Hepatocyte (in vitro differentiated cells): ENCODE measurements around the gene NUP50. TPM values are rescaled to one million over a fixed set of nuclear protein-coding genes. Genes with fewer than 3 reads are reported as not detected.

ENCODE experiments used
- DNase-seq: peaks from one replicate; pipeline ENCODE4 v3.0.0-alpha.2; 2016; ENCODE audit warnings: low spot score
- H2AFZ ChIP-seq: fragments of 200-600 bp; sonication (generic); 2 replicates; pipeline ENCODE4 v1.6.0; 2016; ENCODE audit warnings: antibody characterized with exemption, mild to moderate bottlenecking
- H3K27ac ChIP-seq: fragments of 200-600 bp; sonication (generic); 2 replicates; pipeline ENCODE4 v1.5.1; 2016; ENCODE audit warnings: mild to moderate bottlenecking
- H3K27me3 ChIP-seq: fragments of 200-600 bp; sonication (generic); 2 replicates; pipeline ENCODE4 v1.6.1; 2016
- H3K36me3 ChIP-seq: fragments of 200-600 bp; sonication (generic); replicated peaks from 2 replicates; pipeline ENCODE4 v1.5.1; 2016; ENCODE audit warnings: low read depth; ENCODE audit not compliant: insufficient read depth
- H3K4me1 ChIP-seq: fragments of 200-600 bp; sonication (generic); 2 replicates; pipeline ENCODE4 v1.5.1; 2016; ENCODE audit warnings: mild to moderate bottlenecking, moderate library complexity; ENCODE audit not compliant: insufficient read depth
- H3K4me2 ChIP-seq: fragments of 200-600 bp; sonication (generic); 2 replicates; pipeline ENCODE4 v1.6.0; 2016
- H3K4me3 ChIP-seq: fragments of 200-600 bp; sonication (generic); 2 replicates; pipeline ENCODE4 v1.5.1; 2016; ENCODE audit warnings: mild to moderate bottlenecking
- H3K79me2 ChIP-seq: fragments of 200-600 bp; sonication (generic); 2 replicates; pipeline ENCODE4 v1.6.0; 2017; ENCODE audit warnings: mild to moderate bottlenecking
- H3K9me2 ChIP-seq: fragments of 200-600 bp; sonication (generic); replicated peaks from 2 replicates; pipeline ENCODE4 v1.6.0; 2017; ENCODE audit warnings: mild to moderate bottlenecking; ENCODE audit not compliant: insufficient read depth
- H3K9me3 ChIP-seq: fragments of 200-600 bp; sonication (generic); 2 replicates; pipeline ENCODE4 v1.5.1; 2016; ENCODE audit warnings: low read depth, mild to moderate bottlenecking
- H4K20me1 ChIP-seq: fragments of 200-600 bp; sonication (generic); 2 replicates; pipeline ENCODE4 v1.6.0; 2016; ENCODE audit warnings: mild to moderate bottlenecking; ENCODE audit not compliant: insufficient read depth, poor library complexity, severe bottlenecking
- EZH2 ChIP-seq: fragments of 200-600 bp; sonication (generic); IDR thresholded peaks from 2 replicates; pipeline ENCODE4 v1.6.1; 2016; ENCODE audit warnings: antibody characterized with exemption, mild to moderate bottlenecking, borderline replicate concordance
- EZH2phosphoT487 ChIP-seq: fragments of 200-600 bp; sonication (generic); IDR thresholded peaks from one replicate; pipeline ENCODE4 v1.6.1; 2018; ENCODE audit warnings: antibody characterized with exemption, mild to moderate bottlenecking, low read depth, moderate library complexity; ENCODE audit not compliant: unreplicated experiment, severe bottlenecking
- WGBS: methylation state at CpG from one replicate; pipeline ENCODE4 v1.1.6; 2016; ENCODE audit warnings: low lambda C conversion rate; ENCODE audit errors: missing lambda C conversion rate; 5-methylcytosine and 5-hydroxymethylcytosine counted together
- polyA plus RNA-seq: library from polyadenylated mRNA; unstranded; fragments of >200 nt; fragmentation: Nextera tagmentation; extraction: Ambion mirVana; gene quantifications from 2 replicates; pipeline ENCODE4 v1.2.1, GENCODE V29; 2016
- total RNA-seq: library from RNA; depleted of rRNA; stranded (reverse); fragments of >200 nt; gene quantifications from 2 replicates; pipeline ENCODE4 v1.2.3, GENCODE V29; 2014
- TF ChIP-seq, protein P1 (sequence below): fragments of 200-600 bp; sonication (generic); IDR thresholded peaks from 2 replicates; pipeline ENCODE4 v1.5.1; 2016; ENCODE audit warnings: antibody characterized with exemption, mild to moderate bottlenecking; ENCODE audit not compliant: poor library complexity

Gene NUP50
- total and polyA plus RNA-seq, 2 experiments from 2014 or later = 16.0 to 43.8 TPM

GRCh38 chr22:45134313-45134712 is 29.4 kb upstream of the NUP50 start:
- no peak for DNase-seq
- Histone ChIP-seq H4K20me1 (no peaks in the 10 kb centered on the region), H3K9me3 (no peaks in the 10 kb centered on the region), H3K27me3 (no peaks in the 10 kb centered on the region), H2AFZ (no peak overlapping the region), H3K4me3 (no peak overlapping the region), H3K4me2 (no peak overlapping the region), H3K9me2 (no peaks in the 10 kb centered on the region), H3K27ac (no peak overlapping the region), H3K4me1 (no peaks in the 10 kb centered on the region), H3K36me3 (peaks cover 4% of the 10 kb centered on the region), H3K79me2 (no peaks in the 10 kb centered on the region)
- WGBS = 97% methylated on average over 5 of the region's 5 CpGs
- no peak for TF ChIP-seq EZH2phosphoT487
- TF ChIP-seq EZH2 = no peak
- TF ChIP-seq, protein P1, sequence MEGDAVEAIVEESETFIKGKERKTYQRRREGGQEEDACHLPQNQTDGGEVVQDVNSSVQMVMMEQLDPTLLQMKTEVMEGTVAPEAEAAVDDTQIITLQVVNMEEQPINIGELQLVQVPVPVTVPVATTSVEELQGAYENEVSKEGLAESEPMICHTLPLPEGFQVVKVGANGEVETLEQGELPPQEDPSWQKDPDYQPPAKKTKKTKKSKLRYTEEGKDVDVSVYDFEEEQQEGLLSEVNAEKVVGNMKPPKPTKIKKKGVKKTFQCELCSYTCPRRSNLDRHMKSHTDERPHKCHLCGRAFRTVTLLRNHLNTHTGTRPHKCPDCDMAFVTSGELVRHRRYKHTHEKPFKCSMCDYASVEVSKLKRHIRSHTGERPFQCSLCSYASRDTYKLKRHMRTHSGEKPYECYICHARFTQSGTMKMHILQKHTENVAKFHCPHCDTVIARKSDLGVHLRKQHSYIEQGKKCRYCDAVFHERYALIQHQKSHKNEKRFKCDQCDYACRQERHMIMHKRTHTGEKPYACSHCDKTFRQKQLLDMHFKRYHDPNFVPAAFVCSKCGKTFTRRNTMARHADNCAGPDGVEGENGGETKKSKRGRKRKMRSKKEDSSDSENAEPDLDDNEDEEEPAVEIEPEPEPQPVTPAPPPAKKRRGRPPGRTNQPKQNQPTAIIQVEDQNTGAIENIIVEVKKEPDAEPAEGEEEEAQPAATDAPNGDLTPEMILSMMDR = no peak

- Histone ChIP-seq H3K79me2 (no peaks in the 10 kb centered on the region), H3K4me2 (no peak overlapping the region), H3K36me3 (peaks cover 4% of the 10 kb centered on the region), H3K9me2 (no peaks in the 10 kb centered on the region), H3K27me3 (no peaks in the 10 kb centered on the region), H3K27ac (no peak overlapping the region), H4K20me1 (no peaks in the 10 kb centered on the region), H3K4me3 (no peak overlapping the region), H2AFZ (no peak overlapping the region), H3K4me1 (no peaks in the 10 kb centered on the region), H3K9me3 (no peaks in the 10 kb centered on the region)
- TF ChIP-seq EZH2phosphoT487 (no peak), EZH2 (no peak)
- TF ChIP-seq, protein P1 = no peak
- DNase-seq = no peak
- 89% methylated on average over 2 of the region's 2 CpGs for WGBS
Observed at GRCh38 chr22:45136594-45136993, 27.1 kb upstream of the NUP50 start.

- WGBS = 96% methylated on average over 6 of the region's 6 CpGs
- no peak for DNase-seq
- H3K4me3 ChIP-seq = no peak overlapping the region
Observed at GRCh38 chr22:45139693-45140092, 24.0 kb upstream of the NUP50 start.

More at GRCh38 chr22:45139693-45140092, 24.0 kb upstream of the NUP50 start:
- H3K9me3 ChIP-seq = no peaks in the 10 kb centered on the region
- H3K79me2 ChIP-seq = no peaks in the 10 kb centered on the region
- TF ChIP-seq, protein P1 = no peak
- no peak for TF ChIP-seq EZH2
- TF ChIP-seq EZH2phosphoT487 = no peak
- H3K4me2 ChIP-seq = no peak overlapping the region
- H3K4me1 ChIP-seq = no peaks in the 10 kb centered on the region
- H3K27me3 ChIP-seq = no peaks in the 10 kb centered on the region
- H4K20me1 ChIP-seq = no peaks in the 10 kb centered on the region
- H2AFZ ChIP-seq = no peak overlapping the region
- no peak overlapping the region for H3K27ac ChIP-seq
- H3K9me2 ChIP-seq = no peaks in the 10 kb centered on the region
- no peaks in the 10 kb centered on the region for H3K36me3 ChIP-seq
